Natural killer cell (primary cell): ENCODE measurements around the gene KLHL35. TPM values are rescaled to one million over a fixed set of nuclear protein-coding genes. Genes with fewer than 3 reads are reported as not detected.
A peak's percentile ranks its signal among the peaks of the same experiment; 100 is the strongest.

Source experiments
- ATAC-seq, 3 donors: fragments of 150-1000 bp in 2 of 3; fragments of 200-7000 bp in 1 of 3; cut with Tn5 transposase; 1 replicate in 1 of 3; 2 replicates in 2 of 3; pipeline ENCODE4 v1.10.0; 2021; ENCODE audit warnings: mild to moderate bottlenecking in 2 of 3, moderate library complexity in 2 of 3
- DNase-seq, 2 donors: peaks; one replicate each; pipeline versions ENCODE4 v3.0.0 to v3.0.0-alpha.2; 2013 to 2021; ENCODE audit warnings: mixed read lengths in 1 of 2
- H3K27ac ChIP-seq: one replicate; pipeline ENCODE4 v1.5.1; 2013; ENCODE audit warnings: mild to moderate bottlenecking, low read length
- H3K27me3 ChIP-seq: one replicate; pipeline ENCODE4 v1.6.1; 2013; ENCODE audit warnings: low read length; ENCODE audit not compliant: control insufficient read depth, insufficient read depth
- H3K36me3 ChIP-seq: one replicate; pipeline ENCODE4 v1.6.1; 2013; ENCODE audit warnings: low read length; ENCODE audit not compliant: control insufficient read depth, insufficient read depth
- H3K4me1 ChIP-seq: one replicate; pipeline ENCODE4 v1.6.1; 2013; ENCODE audit warnings: low read length; ENCODE audit not compliant: control insufficient read depth, insufficient read depth
- H3K4me3 ChIP-seq: one replicate; pipeline ENCODE4 v1.5.1; 2013; ENCODE audit warnings: low read length
- H3K9me3 ChIP-seq: one replicate; pipeline ENCODE4 v1.6.1; 2013; ENCODE audit warnings: low read length; ENCODE audit not compliant: control insufficient read depth, insufficient read depth
- H3K27ac Mint-ChIP-seq, 2 donors: one replicate each; pipeline ENCODE4 v1.8.0; 2022; ENCODE audit warnings: mild to moderate bottlenecking in 2 of 2, mixed read lengths in 2 of 2, moderate library complexity in 1 of 2
- H3K27me3 Mint-ChIP-seq, 2 donors: one replicate each; pipeline ENCODE4 v1.8.0; 2022; ENCODE audit warnings: low read depth in 2 of 2, mixed read lengths in 2 of 2
- H3K36me3 Mint-ChIP-seq: one replicate; pipeline ENCODE4 v1.8.0; 2022; ENCODE audit warnings: mixed read lengths
- H3K4me1 Mint-ChIP-seq, 2 donors: one replicate each; pipeline ENCODE4 v1.8.0; 2022; ENCODE audit warnings: mixed read lengths in 2 of 2
- H3K4me3 Mint-ChIP-seq: one replicate; pipeline ENCODE4 v1.8.0; 2022; ENCODE audit warnings: mild to moderate bottlenecking, moderate library complexity, mixed read lengths
- H3K9me3 Mint-ChIP-seq, 2 donors: one replicate each; pipeline ENCODE4 v1.8.0; 2022; ENCODE audit warnings: mixed read lengths in 2 of 2
- WGBS: methylation state at CpG from one replicate; pipeline ENCODE4 v1.1.7; 2013; ENCODE audit warnings: missing lambda C conversion rate; ENCODE audit not compliant: insufficient coverage; 5-methylcytosine and 5-hydroxymethylcytosine counted together
- intact Hi-C: fragments of 100-400 bp; cut with micrococcal nuclease; formaldehyde crosslinking; loops from one replicate; pipeline ENCODE4 v1.14.2; 2022
- total RNA-seq, 4 donors: library from RNA; stranded (reverse); fragments of 120-200 nt in 1 of 4; gene quantifications; one replicate each; pipeline versions ENCODE4 v1.2.3 to v1.2.4, GENCODE V29; 2013 to 2022
- TF ChIP-seq, protein P1 (sequence below): fragments of 200-600 bp; IDR thresholded peaks from one replicate; pipeline ENCODE4 v1.8.0; 2022; ENCODE audit warnings: antibody characterized with exemption

KLHL35 gene, protein sequence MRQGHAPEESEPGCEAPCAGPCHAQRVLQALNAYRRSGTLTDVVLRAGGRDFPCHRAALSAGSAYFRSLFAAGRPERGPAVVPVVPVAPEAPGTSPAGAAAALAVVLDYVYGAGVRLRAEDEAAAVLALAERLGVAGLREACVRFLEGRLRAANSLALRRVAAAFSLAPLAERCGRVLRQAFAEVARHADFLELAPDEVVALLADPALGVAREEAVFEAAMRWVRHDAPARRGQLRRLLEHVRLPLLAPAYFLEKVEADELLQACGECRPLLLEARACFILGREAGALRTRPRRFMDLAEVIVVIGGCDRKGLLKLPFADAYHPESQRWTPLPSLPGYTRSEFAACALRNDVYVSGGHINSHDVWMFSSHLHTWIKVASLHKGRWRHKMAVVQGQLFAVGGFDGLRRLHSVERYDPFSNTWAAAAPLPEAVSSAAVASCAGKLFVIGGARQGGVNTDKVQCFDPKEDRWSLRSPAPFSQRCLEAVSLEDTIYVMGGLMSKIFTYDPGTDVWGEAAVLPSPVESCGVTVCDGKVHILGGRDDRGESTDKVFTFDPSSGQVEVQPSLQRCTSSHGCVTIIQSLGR
- total RNA-seq: under 1 TPM; 0.40 to 0.93 (median 0.54) TPM
- 0.32 TPM for total RNA-seq (2013)

DNA sequence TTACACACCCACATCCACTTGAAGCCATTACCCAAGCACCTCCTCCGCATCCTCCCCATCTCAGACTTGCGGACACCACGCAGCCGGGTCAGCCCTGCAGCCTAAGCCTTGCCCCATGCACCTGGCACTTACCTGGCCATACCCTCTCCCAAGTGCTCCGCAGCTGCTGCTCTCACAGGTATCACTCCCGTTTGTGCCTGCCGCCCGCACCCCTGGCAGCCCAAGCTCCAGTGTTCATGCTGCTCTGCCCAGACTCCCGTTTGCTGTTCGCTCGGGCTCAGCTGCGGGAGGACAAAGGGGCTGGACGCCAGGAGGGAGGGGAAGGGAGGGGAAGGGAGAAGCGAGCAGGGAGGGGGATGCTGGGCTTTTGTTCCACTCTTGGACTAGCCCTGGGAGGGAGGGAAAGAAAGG lies at the start of gene KLHL35:
TSS of gene KLHL35 (minus strand) at position 293 of the 411 bp plus-strand sequence. CDS start 2,574 bp downstream, outside the sequence.
- WGBS: 34% methylated on average over 14 of the region's 14 CpGs
- peaks cover 18 to 29% of the 10 kb centered on the region in 2 donors for H3K4me1 Mint-ChIP-seq
- no peak for DNase-seq
- TF ChIP-seq, protein P1, sequence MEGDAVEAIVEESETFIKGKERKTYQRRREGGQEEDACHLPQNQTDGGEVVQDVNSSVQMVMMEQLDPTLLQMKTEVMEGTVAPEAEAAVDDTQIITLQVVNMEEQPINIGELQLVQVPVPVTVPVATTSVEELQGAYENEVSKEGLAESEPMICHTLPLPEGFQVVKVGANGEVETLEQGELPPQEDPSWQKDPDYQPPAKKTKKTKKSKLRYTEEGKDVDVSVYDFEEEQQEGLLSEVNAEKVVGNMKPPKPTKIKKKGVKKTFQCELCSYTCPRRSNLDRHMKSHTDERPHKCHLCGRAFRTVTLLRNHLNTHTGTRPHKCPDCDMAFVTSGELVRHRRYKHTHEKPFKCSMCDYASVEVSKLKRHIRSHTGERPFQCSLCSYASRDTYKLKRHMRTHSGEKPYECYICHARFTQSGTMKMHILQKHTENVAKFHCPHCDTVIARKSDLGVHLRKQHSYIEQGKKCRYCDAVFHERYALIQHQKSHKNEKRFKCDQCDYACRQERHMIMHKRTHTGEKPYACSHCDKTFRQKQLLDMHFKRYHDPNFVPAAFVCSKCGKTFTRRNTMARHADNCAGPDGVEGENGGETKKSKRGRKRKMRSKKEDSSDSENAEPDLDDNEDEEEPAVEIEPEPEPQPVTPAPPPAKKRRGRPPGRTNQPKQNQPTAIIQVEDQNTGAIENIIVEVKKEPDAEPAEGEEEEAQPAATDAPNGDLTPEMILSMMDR: no peak
- Histone ChIP-seq H3K27me3 (peaks cover 28% of the 10 kb centered on the region), H3K9me3 (peaks cover 6% of the 10 kb centered on the region), H3K4me1 (peaks cover 23% of the 10 kb centered on the region), H3K4me3 (no peak within 1 kb of the TSS), H3K36me3 (no peaks in the 10 kb centered on the region), H3K27ac (no peak within 1 kb of the TSS)
- H3K27ac Mint-ChIP-seq: peak within 1 kb of the TSS in 1 of 2 donors; percentile 39
- H3K36me3 Mint-ChIP-seq: no peaks in the 10 kb centered on the region
- H3K27me3 Mint-ChIP-seq: peaks cover 24 to 40% of the 10 kb centered on the region in 2 donors
- intact Hi-C loops: no loop called here
- no peaks in the 10 kb centered on the region for H3K9me3 Mint-ChIP-seq
- no peak for ATAC-seq
- peak within 1 kb of the TSS; percentile 35 for H3K4me3 Mint-ChIP-seq

DNA sequence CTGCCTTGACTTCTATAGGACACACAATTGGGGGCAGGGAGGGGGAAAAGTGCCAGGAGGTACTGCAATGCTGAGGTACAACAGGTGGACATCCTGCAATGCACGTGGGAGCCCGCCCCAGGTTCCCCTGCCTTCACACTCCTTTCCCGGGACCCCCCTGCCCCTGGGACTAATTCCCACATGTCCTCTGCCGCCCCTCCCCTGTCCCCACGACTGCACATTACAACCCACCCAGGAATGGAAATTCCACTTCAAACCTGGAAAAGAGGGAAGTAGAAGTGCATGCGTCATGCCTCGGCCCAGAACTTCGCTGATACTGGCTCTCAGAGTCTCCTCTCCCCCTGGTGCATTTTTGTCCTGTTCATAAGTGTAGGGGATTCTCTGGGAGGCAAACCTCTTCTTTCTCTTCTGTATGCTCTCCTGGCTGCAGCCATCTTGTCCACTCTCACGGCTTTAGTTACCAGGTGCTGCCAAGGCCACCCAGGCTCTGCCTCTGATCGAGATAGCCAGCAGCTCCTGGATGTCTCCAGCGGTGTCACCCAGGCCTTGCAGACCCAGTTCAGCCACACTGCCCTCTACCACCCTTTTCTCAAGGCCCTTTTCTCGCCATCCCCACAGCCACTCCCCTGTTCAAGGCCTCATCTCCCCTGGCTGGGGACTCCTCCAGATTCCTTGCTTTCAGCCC lies 49.1 kb upstream of the KLHL35 start:
- WGBS: 87% methylated on average over 9 of the region's 12 CpGs
- intact Hi-C loops: no loop called here
- no peaks in the 10 kb centered on the region for H3K27me3 Mint-ChIP-seq

DNA sequence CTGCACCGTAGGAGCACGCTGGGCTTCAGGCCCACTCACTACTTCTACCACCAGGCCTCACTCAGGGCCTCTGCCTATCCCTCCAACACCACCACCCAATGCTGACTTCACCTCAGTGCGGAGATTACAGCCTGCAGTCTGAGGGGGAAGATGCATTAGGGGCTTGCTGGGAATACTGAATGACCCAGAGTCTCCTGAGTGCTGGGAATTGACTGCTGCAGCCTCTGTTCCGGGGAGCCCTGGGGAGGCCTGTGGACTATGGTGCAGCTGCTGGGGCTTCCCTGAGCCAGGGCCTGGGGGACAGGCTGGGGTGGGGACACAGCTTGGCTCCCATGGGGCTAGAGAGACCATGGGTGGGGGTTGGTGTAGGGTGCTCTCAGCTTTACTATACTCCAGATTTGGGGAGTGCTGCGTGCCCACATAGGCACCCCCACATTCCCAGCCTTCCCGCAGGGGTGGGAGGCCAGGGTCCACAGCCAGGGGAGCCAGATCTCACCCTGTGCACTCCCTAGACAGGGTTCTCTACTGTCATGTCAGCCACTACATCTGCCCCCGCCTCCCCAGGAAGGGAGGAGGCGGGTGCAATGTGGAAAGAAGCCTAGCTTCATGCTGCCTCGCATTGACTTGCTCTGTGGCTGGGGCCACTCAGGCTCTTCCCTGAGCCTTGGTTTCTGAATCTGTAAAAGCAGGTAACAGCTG lies 48.4 kb upstream of the KLHL35 start:
- no peak for ATAC-seq
- H3K4me3 ChIP-seq: no peak overlapping the region

More for the DNA sequence above, 49.1 kb upstream of the KLHL35 start:
- Histone ChIP-seq H3K9me3 (no peaks in the 10 kb centered on the region), H3K4me1 (no peaks in the 10 kb centered on the region), H3K4me3 (no peak overlapping the region), H3K36me3 (no peaks in the 10 kb centered on the region), H3K27me3 (no peaks in the 10 kb centered on the region), H3K27ac (no peak overlapping the region)
- no peak overlapping the region for H3K4me3 Mint-ChIP-seq
- H3K4me1 Mint-ChIP-seq: no peaks in the 10 kb centered on the region
- ATAC-seq (no peak), DNase-seq (no peak)
- H3K9me3 Mint-ChIP-seq: no peaks in the 10 kb centered on the region
- H3K27ac Mint-ChIP-seq: no peak overlapping the region
- TF ChIP-seq, protein P1: no peak
- H3K36me3 Mint-ChIP-seq: no peaks in the 10 kb centered on the region

More for the DNA sequence above, 48.4 kb upstream of the KLHL35 start:
- Mint-ChIP-seq H3K27ac (no peak overlapping the region), H3K4me3 (no peak overlapping the region), H3K27me3 (no peaks in the 10 kb centered on the region), H3K36me3 (no peaks in the 10 kb centered on the region), H3K4me1 (no peaks in the 10 kb centered on the region), H3K9me3 (no peaks in the 10 kb centered on the region)
- Histone ChIP-seq H3K4me1 (peaks cover under 1% of the 10 kb centered on the region), H3K27ac (no peak overlapping the region), H3K36me3 (no peaks in the 10 kb centered on the region), H3K9me3 (no peaks in the 10 kb centered on the region), H3K27me3 (no peaks in the 10 kb centered on the region)
- no peak for DNase-seq
- TF ChIP-seq, protein P1: no peak
- 94% methylated on average over 8 of the region's 9 CpGs for WGBS
- intact Hi-C loops: no loop called here
